RCC 7860 (cell line): Measurements from ENCODE around the gene TSSC4.

Experiments used
- DNase-seq: peaks from one replicate; pipeline ENCODE4 v3.0.0-alpha.2; 2015; ENCODE audit warnings: low spot score
- FAIRE-seq: peaks from 2 replicates; lab custom pipeline; 2012; peaks lifted over from hg19 to GRCh38; lab: Jason Lieb, UNC

Gene TSSC4

GRCh38 chr11:2398664-2399355 lies 1.7 kb upstream of the TSSC4 start:
- FAIRE-seq (no peak), DNase-seq (no peak)

- DNase-seq (no peak), FAIRE-seq (no peak)
Observed at GRCh38 chr11:2399488-2400068, 972 bp upstream of the TSSC4 start.

GRCh38 chr11:2400762-2401435 lies 349 bp downstream of the TSSC4 start:
- no peak for FAIRE-seq

GRCh38 chr11:2401436-2401984 lies 960 bp downstream of the TSSC4 start:
- DNase-seq (no peak), FAIRE-seq (no peak)

More at GRCh38 chr11:2400762-2401435, 349 bp downstream of the TSSC4 start:
- DNase-seq, result no peak

- FAIRE-seq, result no peak
- DNase-seq, result no peak
Observed at GRCh38 chr11:2402106-2402505, 1.6 kb downstream of the TSSC4 start.

- no peak for DNase-seq
- FAIRE-seq, result no peak
Observed at GRCh38 chr11:2402890-2403645, 2.5 kb downstream of the TSSC4 start.

GRCh38 chr11:2404735-2405196 lies 4.2 kb downstream of the TSSC4 start:
- FAIRE-seq, result no peak
- no peak for DNase-seq

GRCh38 chr11:2406451-2406850 lies 5.9 kb downstream of the TSSC4 start:
- FAIRE-seq (no peak), DNase-seq (no peak)

GRCh38 chr11:2406878-2407410 lies 6.4 kb downstream of the TSSC4 start:
- no peak for DNase-seq
- FAIRE-seq, result no peak

- FAIRE-seq (no peak), DNase-seq (no peak)
Observed at GRCh38 chr11:2408671-2409070, 8.1 kb downstream of the TSSC4 start.

GRCh38 chr11:2409126-2409525 lies 8.6 kb downstream of the TSSC4 start:
- no peak for DNase-seq
- FAIRE-seq, result no peak

- FAIRE-seq, result no peak
- DNase-seq, result no peak
Observed at GRCh38 chr11:2409611-2410468, 9.3 kb downstream of the TSSC4 start.

GRCh38 chr11:2410616-2411015 lies 10.1 kb downstream of the TSSC4 start:
- FAIRE-seq (no peak), DNase-seq (no peak)

- no peak for FAIRE-seq
- DNase-seq, result no peak
Observed at GRCh38 chr11:2411446-2412305, 11.1 kb downstream of the TSSC4 start.

- FAIRE-seq (no peak), DNase-seq (no peak)
Observed at GRCh38 chr11:2412323-2412722, 11.8 kb downstream of the TSSC4 start.

- DNase-seq (no peak), FAIRE-seq (no peak)
Observed at GRCh38 chr11:2413742-2414579, 13.4 kb downstream of the TSSC4 start.

- FAIRE-seq (no peak), DNase-seq (no peak)
Observed at GRCh38 chr11:2414616-2415015, 14.1 kb downstream of the TSSC4 start.

GRCh38 chr11:2415171-2415570 lies 14.6 kb downstream of the TSSC4 start:
- no peak for DNase-seq
- FAIRE-seq, result no peak
